Body of pancreas (tissue), 4 donors: ENCODE results near the gene NKAIN2. TPM values are rescaled to one million over a fixed set of nuclear protein-coding genes. Genes with fewer than 3 reads are reported as not detected.

Experiments
- ATAC-seq: fragments of 150-250 bp; one replicate; pipeline ENCODE4 v1.9.1; 2016
- DNase-seq, 4 donors: peaks; one replicate each; pipeline ENCODE4 v3.0.0-alpha.2; 2019
- H3K27ac ChIP-seq, 4 donors: fragments of 200-600 bp; sonication (generic); 1 replicate in 3 of 4; 2 replicates in 1 of 4; pipeline versions ENCODE4 v1.5.1 to v1.6.1; 2016 to 2019; ENCODE audit warnings: mild to moderate bottlenecking in 1 of 4, mixed read lengths in 1 of 4, moderate library complexity in 1 of 4
- H3K27me3 ChIP-seq, 2 donors: fragments of 200-600 bp; sonication (generic); one replicate each; pipeline ENCODE4 v1.6.0; 2016; ENCODE audit warnings: mild to moderate bottlenecking in 1 of 2
- H3K36me3 ChIP-seq, 2 donors: fragments of 200-600 bp; sonication (generic); replicated peaks in 1 of 2; 2 replicates each; pipeline ENCODE4 v1.5.1; 2016; ENCODE audit warnings: low read depth in 2 of 2; ENCODE audit not compliant: insufficient read depth in 1 of 2
- H3K4me1 ChIP-seq: fragments of 200-600 bp; sonication (generic); one replicate; pipeline ENCODE4 v1.6.0; 2016
- H3K4me3 ChIP-seq, 2 donors: fragments of 200-600 bp; sonication (generic); 1 replicate in 1 of 2; 2 replicates in 1 of 2; pipeline ENCODE4 v1.5.1; 2016 to 2019
- H3K9me3 ChIP-seq, 3 donors: fragments of 200-600 bp; sonication (generic); 1 replicate in 2 of 3; 2 replicates in 1 of 3; pipeline ENCODE4 v1.5.1; 2016
- CTCF ChIP-seq, 7 experiments: fragments of 450-650 bp in 4 of 7; fragments of 200-600 bp in 3 of 7; sonication (generic) in 3 of 7; IDR thresholded peaks; one replicate each; pipeline ENCODE4 v1.5.1; 2016 to 2019; ENCODE audit warnings: antibody characterized with exemption in 7 of 7
- POLR2A ChIP-seq, 3 donors: fragments of 450-650 bp; IDR thresholded peaks; one replicate each; pipeline ENCODE4 v1.6.1; 2016; ENCODE audit warnings: antibody characterized with exemption in 3 of 3, mild to moderate bottlenecking in 2 of 3
- WGBS, 2 donors: methylation state at CpG; one replicate each; pipeline ENCODE4 v1.1.5; 2017; 5-methylcytosine and 5-hydroxymethylcytosine counted together
- intact Hi-C: fragments of 100-400 bp; cut with DNase I; formaldehyde crosslinking; loops from one replicate; pipeline ENCODE4 v1.15.1; 2023
- total RNA-seq, 2 donors: library from RNA; depleted of rRNA; stranded (reverse); fragments of >200 nt; gene quantifications; one replicate each; pipeline ENCODE4 v1.1.0, GENCODE V29; 2016

Gene NKAIN2
- total RNA-seq, 2 donors from 2014 or later, result not detected

DNA sequence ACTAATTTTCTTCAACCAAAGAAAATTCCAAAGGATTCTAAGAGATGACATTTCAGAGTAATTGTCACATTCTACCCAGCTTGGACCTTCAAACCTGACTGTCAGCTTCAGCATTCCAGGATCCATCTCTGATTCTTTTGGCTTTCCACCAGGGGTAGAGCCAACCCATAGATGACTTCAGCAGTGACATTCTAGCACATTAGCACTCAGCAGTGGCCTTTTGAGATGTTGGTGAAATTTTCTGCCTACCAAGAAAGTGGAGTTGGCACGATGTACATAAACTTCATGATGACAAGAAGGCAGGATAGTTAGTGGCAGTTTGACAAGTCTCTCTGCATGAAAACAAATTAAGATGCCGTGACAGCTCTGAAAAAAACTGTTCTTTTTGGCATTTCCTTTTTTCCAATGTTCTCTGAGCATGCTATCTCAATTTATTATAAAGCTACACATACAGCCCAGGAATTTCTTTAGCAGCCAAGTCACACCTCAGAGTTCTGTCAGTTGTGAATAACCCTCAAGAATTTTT lies 692.1 kb downstream of the NKAIN2 start:
- DNase-seq, result no peak
- H3K4me1 ChIP-seq, result no peaks in the 10 kb centered on the region
- no peak for TF ChIP-seq POLR2A (IDR thresholded peaks at IDR 0.05)
- no peak for TF ChIP-seq CTCF (IDR thresholded peaks at IDR 0.05)
- H3K36me3 ChIP-seq, result no peaks in the 10 kb centered on the region
- intact Hi-C loops, result no loop called here
- H3K4me3 ChIP-seq, result no peak overlapping the region
- 65 to 73% methylated on average over 2 of the region's 2 CpGs for WGBS, 2 donors
- H3K27ac ChIP-seq, result no peak overlapping the region
- ATAC-seq, result no peak
- no peaks in the 10 kb centered on the region for H3K27me3 ChIP-seq
- H3K9me3 ChIP-seq, result no peaks in the 10 kb centered on the region

GRCh38 chr6:124496334-124496733 lies 692.7 kb downstream of the NKAIN2 start:
- DNase-seq, result no peak
- TF ChIP-seq CTCF (IDR thresholded peaks at IDR 0.05), result no peak
- TF ChIP-seq POLR2A (IDR thresholded peaks at IDR 0.05), result no peak
- no peaks in the 10 kb centered on the region for H3K9me3 ChIP-seq
- no peak for ATAC-seq
- WGBS, 2 donors, result 60 to 68% methylated on average over 1 of the region's 1 CpG
- intact Hi-C loops, result no loop called here
- no peak overlapping the region for H3K4me3 ChIP-seq
- H3K36me3 ChIP-seq, result no peaks in the 10 kb centered on the region
- H3K27me3 ChIP-seq, result no peaks in the 10 kb centered on the region
- H3K27ac ChIP-seq, result no peak overlapping the region
- no peaks in the 10 kb centered on the region for H3K4me1 ChIP-seq

- TF ChIP-seq CTCF (IDR thresholded peaks at IDR 0.05) (no peak), POLR2A (IDR thresholded peaks at IDR 0.05) (no peak)
- Histone ChIP-seq H3K36me3 (no peaks in the 10 kb centered on the region), H3K27ac (no peak overlapping the region), H3K9me3 (no peaks in the 10 kb centered on the region), H3K27me3 (no peaks in the 10 kb centered on the region), H3K4me1 (no peaks in the 10 kb centered on the region), H3K4me3 (no peak overlapping the region)
- ATAC-seq (no peak), DNase-seq (no peak)
- intact Hi-C loops, result no loop called here
- 50 to 73% methylated on average over 2 of the region's 2 CpGs for WGBS, 2 donors
These were observed 708.8 kb downstream of the NKAIN2 start for GRCh38 chr6:124512431-124512830.

GRCh38 chr6:124517339-124517738 lies 713.7 kb downstream of the NKAIN2 start:
- no peaks in the 10 kb centered on the region for H3K4me1 ChIP-seq
- H3K27ac ChIP-seq, result no peak overlapping the region
- TF ChIP-seq POLR2A (IDR thresholded peaks at IDR 0.05), result no peak
- no peak for TF ChIP-seq CTCF (IDR thresholded peaks at IDR 0.05)
- ATAC-seq, result no peak
- no peak overlapping the region for H3K4me3 ChIP-seq
- H3K27me3 ChIP-seq, result no peaks in the 10 kb centered on the region
- H3K9me3 ChIP-seq, result no peaks in the 10 kb centered on the region
- 42 to 43% methylated on average over 2 of the region's 2 CpGs for WGBS, 2 donors
- no peak for DNase-seq
- intact Hi-C loops, result no loop called here
- H3K36me3 ChIP-seq, result no peaks in the 10 kb centered on the region

DNA sequence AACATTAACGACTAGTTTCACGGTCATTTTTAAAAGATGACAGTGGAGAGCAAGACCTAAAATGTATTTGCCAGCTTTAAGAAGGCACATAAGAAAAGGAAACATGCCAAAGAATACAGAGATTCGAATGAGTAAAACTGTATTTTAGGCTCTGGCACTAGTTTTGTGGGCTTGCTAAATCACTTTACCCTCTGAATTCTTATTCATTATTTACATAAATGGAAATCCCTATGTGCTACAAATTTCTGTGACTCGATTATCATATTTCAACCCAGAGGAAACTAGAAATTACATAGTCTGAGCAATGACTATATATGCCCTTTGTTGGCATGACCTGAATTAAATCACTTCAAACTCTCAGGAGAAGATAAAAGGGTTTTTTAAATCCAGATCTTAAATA lies 716.8 kb downstream of the NKAIN2 start:
- H3K4me1 ChIP-seq, result no peaks in the 10 kb centered on the region
- H3K9me3 ChIP-seq, result no peaks in the 10 kb centered on the region
- no peaks in the 10 kb centered on the region for H3K36me3 ChIP-seq
- ATAC-seq (no peak), DNase-seq (no peak)
- intact Hi-C loops, result no loop called here
- H3K27ac ChIP-seq, result no peak overlapping the region
- H3K27me3 ChIP-seq, result no peaks in the 10 kb centered on the region
- 46 to 54% methylated on average over 4 of the region's 4 CpGs for WGBS, 2 donors
- no peak overlapping the region for H3K4me3 ChIP-seq
- TF ChIP-seq CTCF (IDR thresholded peaks at IDR 0.05), result no peak
